A673 (cell line): ENCODE data around the gene SND1. TPM values are rescaled to one million over a fixed set of nuclear protein-coding genes. Genes with fewer than 3 reads are reported as not detected.
A peak's percentile ranks its signal among the peaks of the same experiment; 100 is the strongest.

Experiments
- BruUV-seq: library from RNA; stranded (reverse); fragments of 400-500 nt; replicated peaks from 2 replicates; lab custom pipeline; 2021; lab: Mats Ljungman, UMichigan
- CTCF ChIA-PET: fragments of 300-600 bp; sonication (Branson Sonifier 250); formaldehyde crosslinking; loops from one replicate; lab custom pipeline; 2022; ENCODE audit warnings: antibody characterized with exemption; lab: Charles Lee
- POLR2A ChIA-PET: fragments of 300-600 bp; sonication (Branson Sonifier 250); formaldehyde crosslinking; loops from one replicate; lab custom pipeline; 2022; ENCODE audit warnings: antibody characterized with exemption; ENCODE audit not compliant: low non-redundant PET; lab: Charles Lee
- DNase-seq: peaks from one replicate; pipeline ENCODE4 v3.0.0-alpha.2; 2015; ENCODE audit warnings: low spot score
- H3K27ac ChIP-seq: fragments of 200-600 bp; sonication (generic); 2 replicates; pipeline ENCODE4 v1.5.1; 2016; ENCODE audit warnings: mixed run types, low read depth, mild to moderate bottlenecking, mixed read lengths, antibody characterized with exemption, low read length; ENCODE audit not compliant: poor library complexity, severe bottlenecking
- H3K27me3 ChIP-seq: fragments of 200-600 bp; sonication (generic); replicated peaks from 2 replicates; pipeline ENCODE4 v1.6.1; 2017; ENCODE audit warnings: mixed run types, low read depth, mild to moderate bottlenecking, mixed read lengths, antibody characterized with exemption, low read length; ENCODE audit not compliant: insufficient read depth, poor library complexity
- H3K36me3 ChIP-seq: fragments of 200-600 bp; sonication (generic); 2 replicates; pipeline ENCODE4 v1.6.1; 2016; ENCODE audit warnings: mixed run types, mild to moderate bottlenecking, mixed read lengths, antibody characterized with exemption, low read length; ENCODE audit not compliant: insufficient read depth, poor library complexity, severe bottlenecking
- H3K4me1 ChIP-seq: fragments of 200-600 bp; sonication (generic); 2 replicates; pipeline ENCODE4 v1.6.1; 2017; ENCODE audit warnings: mixed run types, mild to moderate bottlenecking, mixed read lengths, antibody characterized with exemption, low read length; ENCODE audit not compliant: insufficient read depth, poor library complexity, severe bottlenecking
- H3K4me3 ChIP-seq: fragments of 200-600 bp; sonication (generic); 2 replicates; pipeline ENCODE4 v1.5.1; 2016; ENCODE audit warnings: low read depth, mixed run types, mild to moderate bottlenecking, mixed read lengths, low read length; ENCODE audit not compliant: poor library complexity, severe bottlenecking
- H3K9me3 ChIP-seq: fragments of 200-600 bp; sonication (generic); 2 replicates; pipeline ENCODE4 v1.6.1; 2016; ENCODE audit warnings: mixed run types, low read depth, mild to moderate bottlenecking, mixed read lengths, antibody characterized with exemption, low read length; ENCODE audit not compliant: poor library complexity, severe bottlenecking
- CTCF ChIP-seq: fragments of 300-800, 200-600 bp; sonication (generic); conservative IDR thresholded peaks from 2 replicates; pipeline ENCODE4 v1.5.1; 2017; ENCODE audit warnings: low read depth, mild to moderate bottlenecking, antibody characterized with exemption, low read length, moderate library complexity, mixed read lengths
- EZH2 ChIP-seq: fragments of 200-600 bp; sonication (generic); IDR thresholded peaks from 2 replicates; pipeline ENCODE4 v1.6.1; 2017; ENCODE audit warnings: borderline replicate concordance, low read depth, mild to moderate bottlenecking, mixed read lengths, antibody characterized with exemption, low read length; ENCODE audit not compliant: poor library complexity, severe bottlenecking
- intact Hi-C: fragments of 100-400 bp; cut with micrococcal nuclease; formaldehyde crosslinking; loops from one replicate; pipeline ENCODE4 v1.10.0; 2022; ENCODE audit not compliant: unreplicated experiment
- total RNA-seq: library from RNA; stranded (reverse); gene quantifications from 2 replicates; pipeline ENCODE4 v1.2.3, GENCODE V29; 2021

The SND1 gene
- total RNA-seq, 1 experiment from 2014 or later: 177 TPM

DNA sequence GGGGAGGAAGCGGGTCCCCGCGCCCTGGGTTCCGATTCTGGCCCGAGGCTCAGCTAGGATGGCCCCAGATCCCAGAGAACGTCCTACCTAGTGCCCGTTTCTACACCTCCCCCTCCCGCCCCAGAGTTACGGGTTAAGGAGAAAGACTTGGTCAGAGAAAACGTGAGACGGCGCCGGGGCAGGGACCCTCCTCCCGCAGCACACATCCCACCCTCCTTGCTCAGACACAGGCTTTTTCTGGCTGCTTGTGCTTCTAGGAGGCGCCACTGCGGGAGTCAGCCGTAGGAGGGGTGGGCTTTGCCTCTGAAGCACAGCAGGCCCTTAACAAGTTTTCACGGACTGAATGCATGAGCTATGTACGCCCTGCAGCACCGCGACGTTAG lies 484.2 kb downstream of the SND1 start:
- CTCF ChIA-PET: interaction anchor here (0.6 to 2.6 kb wide), 3 partner anchors 73 to 667 kb away, joined by 3 to 30 read pairs (median 4); no protein-coding TSS in a partner anchor
- no TSS peak for BruUV-seq

DNA sequence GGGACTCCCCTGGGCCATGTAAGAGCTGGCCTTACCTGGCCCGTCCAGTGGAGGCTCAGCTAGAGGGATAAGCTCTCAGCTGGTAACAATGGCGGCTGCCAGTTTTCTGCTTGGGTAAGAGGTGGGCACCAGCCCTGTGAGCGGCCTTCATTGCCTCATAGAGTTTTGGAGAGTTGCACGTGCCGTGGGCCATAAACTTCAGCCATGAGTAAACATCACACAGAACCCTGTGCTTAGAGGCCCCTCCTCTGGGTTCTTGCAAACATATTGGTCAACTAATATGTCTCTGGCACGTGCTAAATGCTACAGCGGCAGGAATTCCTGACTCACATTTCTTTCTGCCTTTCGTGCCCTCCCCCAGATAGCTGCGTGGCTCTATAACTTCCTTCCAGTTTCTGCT lies 485.2 kb downstream of the SND1 start:
- CTCF ChIA-PET: no interaction called here
- DNase-seq: no peak
- H3K4me1 ChIP-seq: peaks cover 7% of the 10 kb centered on the region
- intact Hi-C loops: no loop called here
- H3K9me3 ChIP-seq: no peaks in the 10 kb centered on the region
- H3K4me3 ChIP-seq: no peak overlapping the region
- POLR2A ChIA-PET: no interaction called here
- BruUV-seq: no TSS peak
- no peak overlapping the region for H3K27ac ChIP-seq
- H3K27me3 ChIP-seq: peaks cover 52% of the 10 kb centered on the region
- TF ChIP-seq EZH2 (no peak), CTCF (no peak)
- no peaks in the 10 kb centered on the region for H3K36me3 ChIP-seq

More for the DNA sequence above, 484.2 kb downstream of the SND1 start:
- intact Hi-C loops: no loop called here
- H3K27me3 ChIP-seq: peaks cover 45% of the 10 kb centered on the region
- H3K4me1 ChIP-seq: peaks cover 7% of the 10 kb centered on the region
- TF ChIP-seq EZH2: no peak
- no peak for TF ChIP-seq CTCF
- H3K4me3 ChIP-seq: peak overlapping the region; percentile 64
- DNase-seq: peak; percentile 32
- H3K27ac ChIP-seq: peak overlapping the region; percentile 55
- H3K36me3 ChIP-seq: no peaks in the 10 kb centered on the region
- H3K9me3 ChIP-seq: no peaks in the 10 kb centered on the region
- POLR2A ChIA-PET: interaction anchor here (0.7 kb wide), 1 partner anchor 25 kb away, joined by 7 read pairs; no protein-coding TSS in a partner anchor

DNA sequence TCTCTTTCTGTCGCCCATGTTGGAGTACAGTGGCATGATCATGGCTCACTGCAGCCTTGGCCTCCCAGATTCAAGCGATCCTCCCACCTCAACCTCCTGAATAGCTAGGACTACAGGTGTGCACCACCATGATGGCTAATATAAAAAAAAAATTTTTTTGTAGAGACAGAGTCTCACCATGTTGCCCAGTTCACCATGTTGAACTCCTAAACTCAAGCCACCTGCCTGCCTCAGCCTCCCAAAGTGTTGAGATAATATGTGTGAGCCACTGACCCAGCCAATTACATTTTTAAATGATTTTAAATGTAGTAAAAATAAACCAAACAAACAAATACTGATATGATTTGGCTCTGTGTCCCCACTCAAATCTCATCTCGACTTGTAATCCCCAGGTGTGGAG lies 487.4 kb downstream of the SND1 start:
- DNase-seq: no peak
- H3K27me3 ChIP-seq: peaks cover 48% of the 10 kb centered on the region
- no peaks in the 10 kb centered on the region for H3K36me3 ChIP-seq
- POLR2A ChIA-PET: no interaction called here
- BruUV-seq: no TSS peak
- H3K27ac ChIP-seq: no peak overlapping the region
- H3K9me3 ChIP-seq: no peaks in the 10 kb centered on the region
- TF ChIP-seq EZH2 (no peak), CTCF (no peak)
- CTCF ChIA-PET: no interaction called here
- intact Hi-C loops: no loop called here
- H3K4me3 ChIP-seq: no peak overlapping the region
- peaks cover 7% of the 10 kb centered on the region for H3K4me1 ChIP-seq
